H4 (cell line): ENCODE measurements around the gene NOL11. TPM values are rescaled to one million over a fixed set of nuclear protein-coding genes. Genes with fewer than 3 reads are reported as not detected.
"Not testable (repeated sequence)": the region's sequence is repeated elsewhere in the genome, so short reads cannot be mapped to it uniquely, and the experiment has no call there.

Experiments used
- DNase-seq: peaks from one replicate; pipeline ENCODE4 v3.0.0-alpha.2; 2015; ENCODE audit warnings: low spot score
- total RNA-seq: library from RNA; depleted of rRNA; stranded (reverse); fragments of >200 nt; shearing (Covaris generic); gene quantifications from 2 replicates; pipeline ENCODE4 v1.2.3, GENCODE V29; 2014

The NOL11 gene
- total RNA-seq, 1 experiment from 2014 or later = 97.9 TPM

DNA sequence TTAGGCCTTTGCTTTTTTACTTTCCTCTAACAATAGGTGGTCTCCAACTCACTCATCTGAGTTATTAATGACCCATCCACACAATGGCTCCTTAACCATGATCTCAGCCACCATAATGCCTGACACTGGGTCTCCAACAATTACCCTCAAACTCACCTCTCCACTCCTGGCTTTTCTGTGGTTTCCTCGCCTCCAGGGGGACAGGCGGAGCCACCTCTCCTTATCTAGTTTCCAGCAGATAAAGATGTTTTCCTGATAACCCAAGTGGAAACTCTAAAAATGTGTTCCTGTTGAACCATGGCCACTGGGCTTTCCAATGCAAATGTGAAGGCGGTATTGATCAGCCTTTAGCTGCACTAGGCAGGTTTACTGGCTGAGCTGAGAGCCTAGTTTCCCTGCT lies 9.4 kb upstream of the NOL11 start:
- DNase-seq = no peak

DNA sequence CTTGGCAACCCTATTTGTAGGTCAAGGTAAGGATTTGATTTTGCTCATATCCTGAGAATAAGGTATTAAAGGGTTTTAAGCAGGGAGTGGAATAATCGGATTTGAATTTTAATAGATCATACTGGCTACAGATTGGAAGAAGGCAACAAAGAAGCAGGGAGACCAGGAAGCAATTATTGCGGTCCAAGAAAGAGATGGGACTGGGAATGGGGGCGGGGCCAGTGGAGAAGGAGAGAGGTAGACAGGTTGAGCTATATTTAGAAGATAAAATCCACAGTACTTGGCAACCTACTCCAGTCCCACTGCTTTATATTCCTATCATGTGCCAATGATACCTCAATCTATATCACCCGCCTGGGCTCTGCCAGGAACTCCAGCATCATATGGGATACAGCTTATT lies 5.8 kb upstream of the NOL11 start:
- no peak for DNase-seq

DNA sequence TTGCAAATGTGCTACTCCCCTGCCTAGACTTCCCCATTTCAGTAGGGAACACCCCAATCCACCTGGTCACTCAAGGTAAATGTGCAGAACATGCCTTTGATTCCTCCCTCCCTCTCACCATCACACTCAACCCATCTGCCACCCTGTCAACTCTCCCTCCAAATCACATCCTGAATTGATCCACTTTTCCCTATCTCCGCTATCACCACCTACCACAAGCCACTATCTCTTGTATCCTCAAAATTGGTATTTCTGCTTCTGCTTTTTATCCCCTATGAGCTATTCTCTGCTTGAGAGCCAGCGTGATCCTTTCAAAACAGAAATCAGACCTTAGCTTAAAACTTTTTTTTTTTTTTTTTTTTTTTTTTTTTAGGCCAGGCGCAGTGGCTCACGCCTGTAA lies 5.4 kb upstream of the NOL11 start:
- no peak for DNase-seq

DNA sequence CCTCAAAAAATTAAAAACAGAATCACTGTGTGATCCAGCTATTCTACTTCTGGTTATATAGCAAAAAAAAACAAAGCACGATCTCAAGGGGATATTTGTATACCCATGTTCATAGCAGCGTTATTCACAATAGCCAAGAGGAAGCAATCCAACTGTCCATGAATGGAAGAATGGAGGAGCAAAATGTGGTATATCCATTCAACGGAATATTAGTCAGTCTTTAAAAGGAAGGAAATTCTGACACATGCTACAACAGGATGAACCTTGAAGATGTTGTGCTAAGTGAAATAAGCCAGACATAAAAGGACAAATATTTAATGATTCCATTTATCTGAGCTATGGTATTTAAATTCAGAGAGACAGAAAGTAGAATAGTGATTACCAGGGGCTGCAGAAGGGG lies 4.6 kb upstream of the NOL11 start:
- no peak for DNase-seq

DNA sequence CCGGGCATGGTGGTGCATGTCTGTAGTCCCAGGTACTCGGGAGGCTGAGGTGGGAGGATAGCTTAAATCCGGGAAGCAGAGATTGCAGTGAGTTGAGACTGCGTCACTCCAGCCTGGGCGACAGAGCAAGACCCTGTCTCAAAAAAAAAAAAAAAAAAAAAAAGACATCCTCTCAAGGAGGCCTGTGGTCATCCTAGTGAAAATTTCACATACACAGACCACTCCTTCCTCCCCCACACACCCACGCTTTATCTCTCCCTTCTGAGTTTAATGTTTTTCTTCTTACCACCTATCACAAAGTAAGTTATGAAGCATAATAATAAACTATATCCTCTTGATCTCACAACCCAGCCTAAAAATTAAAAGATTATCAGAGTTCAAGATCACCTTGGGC lies 1.3 kb upstream of the NOL11 start:
- DNase-seq = no peak

DNA sequence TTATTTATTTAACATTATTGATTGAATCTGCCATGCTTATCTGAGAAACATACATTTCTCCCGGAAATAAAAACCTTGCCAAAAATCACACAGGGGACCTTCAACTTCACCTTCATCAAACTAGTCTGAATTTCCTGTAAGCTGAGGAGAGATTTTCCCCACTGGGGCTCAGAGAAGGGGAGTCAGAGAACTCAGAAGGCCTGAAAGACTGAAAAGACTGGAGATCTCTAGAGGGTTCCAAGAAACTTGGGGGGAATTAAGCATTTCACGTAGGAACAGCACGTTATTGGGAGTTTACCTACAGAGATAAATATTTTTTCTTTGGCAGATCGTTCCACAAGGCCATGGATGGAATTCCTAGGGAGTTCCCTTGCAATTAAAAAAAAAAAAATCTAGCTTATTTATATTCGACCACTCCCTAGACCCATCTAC lies 528 bp upstream of the NOL11 start:
- DNase-seq = no peak

DNA sequence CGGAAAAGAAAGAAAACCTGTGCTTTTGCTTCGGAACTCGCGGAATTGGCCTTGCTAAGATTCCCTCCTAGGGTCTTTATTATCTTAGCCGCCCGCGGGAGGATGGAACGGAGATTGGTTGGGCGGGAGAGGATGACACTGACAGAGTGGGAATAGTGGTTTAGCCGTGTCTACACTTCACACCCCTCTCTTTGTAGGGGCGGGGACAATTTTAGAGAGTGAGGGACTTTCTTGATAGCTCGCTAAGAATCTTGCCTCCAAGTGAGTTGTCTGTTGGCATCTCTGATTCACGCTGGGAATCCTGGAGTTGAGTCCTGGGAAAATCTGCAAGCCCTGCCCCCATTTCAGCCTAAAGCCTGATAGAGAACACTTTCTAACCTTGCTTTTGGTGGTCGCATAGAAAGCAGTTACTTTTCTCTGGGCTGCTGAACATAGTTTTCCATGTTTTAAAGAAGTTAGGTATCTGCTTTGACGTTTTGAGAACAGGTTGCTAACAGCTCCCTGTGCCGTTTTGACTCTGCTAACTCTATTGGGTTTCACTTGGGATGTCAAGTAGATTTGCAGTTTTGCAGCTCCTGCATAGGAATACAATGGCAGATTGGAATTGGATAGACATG lies 697 bp downstream of the NOL11 start:
- no peak for DNase-seq

DNA sequence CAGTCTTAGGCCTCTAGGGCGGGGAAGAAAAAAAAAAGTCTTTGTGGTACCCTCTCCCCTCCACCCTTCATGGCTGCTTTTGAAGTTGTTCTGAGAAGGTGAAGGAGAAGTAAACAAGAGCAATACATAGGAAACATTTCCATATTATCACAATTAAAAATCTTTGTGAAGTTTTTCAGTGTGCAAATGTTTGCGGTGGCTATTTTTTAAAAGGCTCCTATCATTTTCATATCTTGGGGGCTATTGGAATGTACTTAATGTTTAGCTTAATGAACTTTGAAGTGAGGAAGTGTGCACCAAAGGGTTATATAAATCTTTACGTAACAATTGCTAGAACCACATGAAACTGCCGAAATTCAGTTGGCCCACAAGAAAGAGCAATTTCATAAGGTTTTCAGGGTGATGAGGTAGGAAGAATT lies 7.6 kb downstream of the NOL11 start:
- DNase-seq = no peak

DNA sequence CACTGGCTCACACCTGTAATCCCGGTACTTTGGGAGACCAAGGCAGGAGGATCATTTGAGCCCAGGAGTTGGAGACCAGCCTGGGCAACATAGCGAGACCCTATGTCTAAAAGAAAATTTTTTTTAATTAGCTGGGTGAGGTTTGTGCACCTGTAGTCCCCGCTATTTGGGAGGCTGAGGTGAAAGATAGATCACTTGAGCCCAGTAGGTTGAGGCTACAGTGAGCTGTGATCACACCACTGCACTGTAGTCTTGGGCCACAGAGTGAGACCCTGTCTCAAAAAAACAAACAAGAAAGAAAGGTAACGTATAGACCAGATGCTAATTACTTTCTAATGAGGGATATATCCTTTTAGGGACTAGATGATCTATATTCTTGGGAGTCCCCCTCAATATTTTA lies 8.1 kb downstream of the NOL11 start:
- no peak for DNase-seq

DNA sequence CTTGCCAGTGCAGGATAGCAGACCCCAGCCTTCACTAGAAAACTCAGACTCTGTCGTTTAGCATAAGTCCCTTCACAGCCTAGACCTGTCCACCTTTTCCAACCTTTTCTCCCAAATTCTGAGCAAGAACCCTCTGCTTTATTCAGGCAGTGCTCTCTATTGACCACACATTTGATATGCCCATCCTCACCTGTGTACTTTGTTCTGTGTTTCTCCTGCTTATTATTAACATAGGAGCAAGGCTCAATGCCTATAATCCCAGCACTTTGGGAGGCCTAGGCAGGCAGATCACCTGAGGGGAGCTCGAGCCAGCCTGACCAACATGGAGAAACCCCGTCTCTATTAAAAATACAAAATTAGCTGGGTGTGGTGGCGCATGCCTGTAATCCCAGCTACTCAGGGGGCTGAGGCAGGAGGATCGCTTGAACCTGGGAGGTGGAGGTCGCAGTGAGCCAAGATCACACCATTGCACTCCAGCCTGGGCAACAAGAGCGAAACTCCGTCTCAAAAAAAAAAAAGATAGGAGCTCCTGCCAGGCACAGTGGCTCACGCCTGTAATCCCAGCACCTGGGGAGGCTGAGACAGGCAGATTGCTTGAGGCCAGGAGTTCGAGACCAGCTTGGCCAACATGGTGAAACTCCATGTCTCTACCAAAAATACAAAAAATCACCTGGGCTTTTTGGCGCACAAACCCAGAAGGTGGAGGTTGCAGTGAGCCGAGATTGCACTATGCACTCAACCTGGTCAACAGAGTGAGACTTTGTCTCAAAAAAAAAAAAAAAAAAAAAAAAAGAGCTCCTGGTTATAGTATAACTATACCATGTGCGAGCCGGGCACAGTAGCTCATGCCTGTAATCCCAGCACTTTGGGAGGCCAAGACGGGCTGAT lies 9.7 kb downstream of the NOL11 start:
- not testable (repeated sequence) for DNase-seq

DNA sequence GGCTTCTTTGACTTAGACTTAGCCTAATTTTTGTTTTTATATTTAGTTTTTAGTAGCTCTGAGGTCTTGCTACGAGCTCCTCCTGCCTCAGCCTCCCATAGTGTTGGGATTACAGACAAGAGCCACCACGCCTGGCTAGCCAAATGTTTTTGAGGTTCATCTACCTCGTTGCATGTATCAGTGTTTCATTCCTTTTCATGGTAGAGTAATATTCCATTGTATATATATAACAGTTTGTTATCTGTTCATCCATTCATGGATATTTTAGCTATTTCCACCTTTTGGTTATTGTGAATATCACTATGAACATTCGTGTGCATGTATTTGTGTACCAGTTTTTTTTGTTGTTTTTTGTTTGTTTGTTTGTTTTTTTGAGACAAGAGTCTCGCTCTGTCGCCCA lies 12.2 kb downstream of the NOL11 start:
- no peak for DNase-seq

DNA sequence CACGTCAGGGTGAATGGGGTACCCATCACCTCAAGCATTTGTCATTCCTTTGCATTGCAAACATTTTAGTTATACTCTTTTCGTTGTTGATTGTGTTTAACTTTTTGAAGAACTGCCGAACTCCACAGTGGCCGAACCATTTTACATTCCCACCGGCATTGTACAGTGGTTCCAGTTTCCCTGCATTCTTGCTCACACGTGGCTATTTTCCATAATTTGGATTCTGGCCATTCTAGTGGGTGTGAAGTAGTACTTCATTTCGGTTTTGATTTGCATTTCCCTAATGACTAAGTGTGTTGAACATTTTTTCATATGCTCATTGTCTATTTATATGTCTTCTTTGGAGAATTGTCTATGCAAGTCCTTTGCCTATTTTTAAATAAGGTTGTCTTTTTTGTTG lies 13.0 kb downstream of the NOL11 start:
- DNase-seq = no peak

DNA sequence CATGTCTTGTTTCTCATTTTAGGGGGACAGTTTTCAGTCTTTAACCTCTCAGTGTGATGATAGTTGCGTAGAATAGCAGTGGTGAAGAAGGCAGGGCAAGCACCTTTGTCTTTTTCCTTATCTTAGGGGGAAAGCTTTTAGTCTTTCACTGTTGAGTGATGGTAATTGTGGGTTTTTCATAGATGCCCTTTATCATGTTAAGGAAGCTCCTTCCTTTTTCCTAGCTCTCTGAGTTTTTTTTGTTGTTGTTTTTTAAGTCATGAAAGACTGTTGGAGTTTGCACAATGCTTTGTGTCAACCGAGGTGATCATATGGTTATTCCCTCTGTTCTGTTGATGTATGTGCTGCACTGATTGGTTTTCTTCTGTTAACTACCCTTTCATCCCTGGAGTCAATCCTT lies 15.7 kb downstream of the NOL11 start:
- DNase-seq = no peak

DNA sequence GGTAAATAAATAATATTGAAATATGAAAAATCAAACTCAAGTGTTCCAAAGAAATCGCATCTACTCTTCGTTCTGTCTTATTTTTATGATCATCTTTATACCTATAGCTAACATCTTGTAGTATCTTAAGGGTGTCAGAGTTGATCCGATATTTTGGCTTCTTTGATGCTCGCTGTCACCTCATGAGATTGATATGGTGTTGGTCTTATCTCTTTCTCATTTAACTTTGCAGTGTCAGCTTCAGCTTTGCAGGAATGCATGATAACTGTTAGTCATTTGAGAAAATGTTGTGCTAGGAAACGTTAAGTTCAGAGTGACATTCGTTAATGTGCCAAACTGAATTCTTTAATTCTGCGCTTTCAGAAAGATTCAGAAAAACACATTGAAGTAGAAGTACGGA lies 19.4 kb downstream of the NOL11 start:
- no peak for DNase-seq

DNA sequence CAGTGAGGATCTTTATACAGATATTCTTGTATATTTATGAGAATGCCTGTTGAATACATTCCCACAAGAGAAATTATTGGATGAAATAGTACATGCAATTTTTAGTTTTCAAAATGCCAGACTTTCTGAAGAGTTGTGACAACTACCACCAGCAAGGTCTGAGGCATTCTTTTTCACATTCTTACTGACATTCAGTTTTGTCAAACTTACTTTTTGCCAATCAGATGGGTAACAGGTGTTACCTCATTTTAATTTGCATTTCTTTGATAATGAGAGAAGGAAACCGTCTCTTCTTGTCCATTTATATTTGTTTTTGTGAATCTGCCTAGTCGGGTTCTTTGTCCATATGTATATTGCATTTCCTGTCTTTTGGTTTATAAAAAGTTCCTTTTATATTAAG lies 24.3 kb downstream of the NOL11 start:
- no peak for DNase-seq

DNA sequence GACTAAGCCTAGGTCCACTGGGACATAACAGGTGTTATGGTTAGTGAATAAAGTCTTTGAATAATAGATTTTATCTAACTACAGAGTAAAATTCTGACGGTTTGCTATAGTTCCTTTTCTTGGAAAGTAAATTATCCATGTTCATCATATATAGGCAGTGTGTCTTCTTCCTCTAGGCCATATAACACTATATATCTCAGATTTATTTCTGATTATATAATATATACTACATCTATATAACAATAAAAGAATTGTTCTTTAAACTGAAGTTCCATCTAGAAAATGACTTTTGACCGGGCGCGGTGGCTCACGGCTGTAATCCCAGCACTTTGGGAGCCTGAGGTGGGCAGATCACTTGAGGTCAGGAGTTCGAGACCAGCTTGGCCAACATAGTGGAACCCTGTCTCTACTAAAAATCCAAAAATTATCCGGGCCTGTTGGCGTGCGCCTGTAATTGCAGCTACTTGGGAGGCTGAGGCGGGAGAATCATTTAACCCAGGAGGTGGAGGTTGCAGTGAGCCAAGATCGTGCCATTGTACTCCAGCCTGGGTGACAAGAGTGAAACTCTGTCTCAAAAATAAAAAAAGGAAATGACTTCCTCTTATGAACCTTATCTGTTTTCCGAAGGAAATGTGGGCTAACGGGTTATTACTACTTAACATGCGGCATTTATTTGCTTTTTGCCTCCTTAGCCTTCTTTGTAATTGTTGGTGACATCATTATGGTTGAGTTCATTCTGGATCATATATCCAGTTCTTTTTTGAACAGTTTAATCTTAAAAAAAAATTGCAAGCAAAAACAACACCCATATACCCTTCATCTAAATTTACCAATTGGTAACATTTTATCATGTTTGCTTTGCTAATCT lies 29.2 kb downstream of the NOL11 start:
- no peak for DNase-seq

DNA sequence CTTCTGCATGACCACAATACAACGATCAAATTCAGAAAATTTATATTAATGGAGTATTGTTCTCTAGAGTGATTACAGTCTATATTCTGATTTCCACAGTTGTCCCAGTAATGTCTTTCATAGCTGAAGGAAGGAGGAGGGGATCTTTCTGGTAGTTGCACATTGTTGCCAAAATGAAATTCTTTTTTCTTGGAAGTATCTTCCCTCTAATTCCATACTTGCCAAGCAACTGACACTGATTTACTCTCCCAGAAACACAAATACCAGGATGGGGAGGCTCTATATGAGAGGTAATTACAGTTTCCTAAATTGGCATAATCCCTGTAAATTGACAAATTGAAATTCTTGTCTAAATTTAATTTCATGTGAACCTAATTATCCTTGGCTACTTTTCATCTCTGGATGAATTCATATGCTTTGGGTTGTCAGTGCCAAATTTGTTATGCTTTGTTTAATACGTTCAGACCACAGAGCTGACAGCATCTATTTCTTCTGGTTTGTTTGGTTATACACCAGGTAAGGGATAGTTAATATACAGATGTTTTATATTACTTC lies 30.0 kb downstream of the NOL11 start:
- no peak for DNase-seq

DNA sequence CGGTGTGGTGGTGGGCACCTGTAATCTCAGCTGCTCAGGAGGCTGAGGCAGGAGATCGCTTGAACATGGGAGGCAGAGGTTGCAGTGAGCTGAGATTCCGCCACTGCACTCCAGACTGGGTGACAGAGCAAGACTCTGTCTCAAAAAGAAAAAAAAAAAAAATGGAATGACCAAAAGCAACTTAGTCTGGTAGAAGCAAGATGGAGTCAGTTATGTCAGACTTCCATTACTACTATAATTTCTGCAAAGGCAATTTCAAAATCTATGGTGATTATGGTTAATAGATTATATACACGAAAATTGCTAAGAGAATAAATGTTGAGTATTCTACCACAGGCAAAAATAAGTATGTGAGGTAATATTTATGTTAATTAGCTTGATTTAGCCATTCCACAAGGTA lies 32.3 kb downstream of the NOL11 start:
- no peak for DNase-seq

DNA sequence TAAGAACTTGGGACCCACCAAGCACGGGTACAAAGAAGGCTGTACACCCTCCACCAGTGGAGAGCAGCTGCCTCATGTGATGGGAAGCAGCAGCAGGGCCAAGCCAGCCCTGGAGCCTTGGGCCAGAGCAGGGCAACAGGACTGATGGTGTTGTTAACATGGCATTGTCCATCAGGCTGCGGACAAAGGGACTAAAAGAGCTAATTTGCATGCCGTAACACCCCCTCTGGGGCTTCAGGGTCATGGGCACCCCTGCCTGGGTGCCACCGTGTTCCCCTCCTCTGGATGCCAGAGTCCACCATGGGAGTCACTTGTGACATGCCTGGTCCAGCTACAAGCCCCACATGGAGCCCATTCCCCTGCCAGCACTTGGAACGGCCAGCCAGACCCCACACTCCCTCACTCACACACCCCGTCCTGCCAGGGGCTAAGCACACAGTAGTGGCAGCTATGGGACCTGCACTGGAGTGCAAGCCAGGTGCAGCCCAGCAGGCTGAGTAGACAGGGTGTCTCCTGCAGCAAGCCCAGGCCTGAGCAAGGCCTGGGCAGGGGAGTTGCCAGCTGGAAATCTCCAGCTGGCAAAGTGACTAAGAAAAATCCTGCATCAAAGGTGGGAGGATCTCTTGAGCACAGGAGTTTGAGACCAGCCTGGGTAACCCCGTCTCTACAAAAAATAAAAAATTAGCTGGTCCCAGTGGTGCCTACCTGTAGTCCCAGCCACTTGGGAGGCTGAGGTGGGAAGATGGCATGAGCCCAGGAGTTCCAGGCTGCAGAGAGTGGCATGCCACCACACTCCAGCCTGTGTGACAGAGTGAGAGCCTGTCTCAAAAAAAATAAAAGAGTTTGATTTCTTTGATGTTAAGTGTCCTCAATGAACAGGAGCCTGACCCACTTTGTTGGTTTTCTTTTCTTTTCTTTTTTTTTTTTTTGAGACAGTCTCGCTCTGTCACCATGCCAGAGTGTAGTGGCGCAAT lies 33.7 kb downstream of the NOL11 start:
- no peak for DNase-seq

DNA sequence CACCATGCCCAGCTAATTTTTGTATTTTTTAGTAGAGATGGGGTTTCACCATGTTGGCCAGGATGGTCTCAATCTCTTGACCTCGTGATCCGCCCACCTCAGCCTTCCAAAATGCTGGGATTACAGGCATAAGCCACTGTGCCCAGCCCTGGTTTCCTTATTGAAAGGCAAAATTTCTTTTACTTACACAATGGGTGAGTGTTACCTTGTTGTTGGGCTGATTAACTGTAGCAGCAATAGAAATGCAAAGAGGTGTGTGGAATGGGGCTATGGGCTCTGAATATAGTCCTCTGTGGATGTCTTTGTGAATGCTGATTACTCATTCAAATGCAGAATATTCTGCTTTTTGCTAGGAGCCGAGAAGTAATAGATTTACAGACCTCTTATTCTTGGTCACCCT lies 34.4 kb downstream of the NOL11 start:
- DNase-seq = not testable (repeated sequence)

DNA sequence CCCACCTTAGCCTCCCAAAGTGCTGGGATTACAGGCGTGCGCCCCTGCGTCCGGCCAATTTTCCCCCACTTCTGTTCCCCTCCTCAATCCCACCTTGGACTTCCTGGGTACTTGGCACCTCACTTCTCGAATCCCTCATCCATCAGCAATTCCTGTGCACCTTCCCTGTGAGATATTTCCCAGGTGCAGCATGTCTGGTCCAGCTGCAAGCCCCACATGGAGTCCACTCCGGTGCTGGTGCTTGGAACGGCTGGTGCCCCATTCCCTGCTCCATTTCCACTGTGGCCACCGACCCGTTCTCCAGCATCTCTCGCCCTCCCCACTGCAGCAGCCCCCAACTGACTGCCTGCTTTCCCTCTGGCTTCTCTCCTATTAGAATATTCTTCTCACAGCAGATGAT lies 35.3 kb downstream of the NOL11 start:
- no peak for DNase-seq
